PFSK-1 (cell line): Measurements from ENCODE around the gene COP1.

Experiments used
- FOXP2 ChIP-seq: optimal IDR thresholded peaks from 2 replicates; pipeline ENCODE3; 2011; ENCODE audit warnings: borderline replicate concordance, control low read depth, inconsistent platforms; ENCODE audit not compliant: insufficient read depth; ENCODE audit errors: extremely low read length, extremely low read depth
- POLR2AphosphoS5 ChIP-seq: IDR thresholded peaks from 2 replicates; pipeline ENCODE4 v1.6.1; 2012; ENCODE audit warnings: low read depth, mild to moderate bottlenecking, control low read depth, low read length, moderate library complexity
- SIN3A ChIP-seq: IDR thresholded peaks from 2 replicates; pipeline ENCODE4 v1.6.1; 2012; ENCODE audit warnings: mild to moderate bottlenecking, low read length, moderate library complexity, borderline replicate concordance; ENCODE audit not compliant: insufficient read depth
- TAF1 ChIP-seq: IDR thresholded peaks from 2 replicates; pipeline ENCODE4 v1.6.1; 2012; ENCODE audit warnings: low read length, control low read depth, borderline replicate concordance; ENCODE audit not compliant: insufficient read depth
- TF ChIP-seq, protein P1 (sequence below), 2 experiments: IDR thresholded peaks; 2 replicates each; pipeline versions ENCODE4 v1.6.1 to v1.8.0; 2011 to 2012; ENCODE audit warnings: low read depth in 2 of 2, low read length in 2 of 2, control low read depth in 1 of 2, inconsistent platforms in 1 of 2, mild to moderate bottlenecking in 1 of 2, moderate library complexity in 1 of 2; ENCODE audit not compliant: insufficient read depth in 1 of 2

COP1 gene

DNA sequence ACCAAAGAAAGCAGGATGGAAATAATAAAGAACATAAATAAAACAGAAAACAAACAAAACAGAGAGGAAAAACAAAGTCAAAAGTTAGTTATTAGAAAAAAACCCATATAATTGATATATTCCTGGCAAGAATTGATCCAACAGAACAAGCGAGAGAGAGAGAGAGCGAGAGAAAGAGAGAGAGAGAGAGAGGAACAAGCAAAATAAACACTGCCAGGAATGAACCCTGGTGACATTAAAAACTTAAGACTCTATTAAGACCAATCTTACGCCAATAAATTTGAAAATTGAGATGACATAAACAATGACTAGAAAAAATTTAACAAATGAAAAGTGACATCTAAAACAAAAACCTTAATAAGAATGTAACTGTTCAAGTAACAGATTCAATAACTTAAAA is 64.1 kb downstream of the COP1 start:
- TF ChIP-seq SIN3A (no peak), TAF1 (no peak), POLR2AphosphoS5 (no peak), FOXP2 (no peak)
- TF ChIP-seq, protein P1, sequence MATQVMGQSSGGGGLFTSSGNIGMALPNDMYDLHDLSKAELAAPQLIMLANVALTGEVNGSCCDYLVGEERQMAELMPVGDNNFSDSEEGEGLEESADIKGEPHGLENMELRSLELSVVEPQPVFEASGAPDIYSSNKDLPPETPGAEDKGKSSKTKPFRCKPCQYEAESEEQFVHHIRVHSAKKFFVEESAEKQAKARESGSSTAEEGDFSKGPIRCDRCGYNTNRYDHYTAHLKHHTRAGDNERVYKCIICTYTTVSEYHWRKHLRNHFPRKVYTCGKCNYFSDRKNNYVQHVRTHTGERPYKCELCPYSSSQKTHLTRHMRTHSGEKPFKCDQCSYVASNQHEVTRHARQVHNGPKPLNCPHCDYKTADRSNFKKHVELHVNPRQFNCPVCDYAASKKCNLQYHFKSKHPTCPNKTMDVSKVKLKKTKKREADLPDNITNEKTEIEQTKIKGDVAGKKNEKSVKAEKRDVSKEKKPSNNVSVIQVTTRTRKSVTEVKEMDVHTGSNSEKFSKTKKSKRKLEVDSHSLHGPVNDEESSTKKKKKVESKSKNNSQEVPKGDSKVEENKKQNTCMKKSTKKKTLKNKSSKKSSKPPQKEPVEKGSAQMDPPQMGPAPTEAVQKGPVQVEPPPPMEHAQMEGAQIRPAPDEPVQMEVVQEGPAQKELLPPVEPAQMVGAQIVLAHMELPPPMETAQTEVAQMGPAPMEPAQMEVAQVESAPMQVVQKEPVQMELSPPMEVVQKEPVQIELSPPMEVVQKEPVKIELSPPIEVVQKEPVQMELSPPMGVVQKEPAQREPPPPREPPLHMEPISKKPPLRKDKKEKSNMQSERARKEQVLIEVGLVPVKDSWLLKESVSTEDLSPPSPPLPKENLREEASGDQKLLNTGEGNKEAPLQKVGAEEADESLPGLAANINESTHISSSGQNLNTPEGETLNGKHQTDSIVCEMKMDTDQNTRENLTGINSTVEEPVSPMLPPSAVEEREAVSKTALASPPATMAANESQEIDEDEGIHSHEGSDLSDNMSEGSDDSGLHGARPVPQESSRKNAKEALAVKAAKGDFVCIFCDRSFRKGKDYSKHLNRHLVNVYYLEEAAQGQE (IDR thresholded peaks at IDR 0.05; ENCODE audit: insufficient read depth in 1 of 2, low read depth in 2 of 2, low read length in 2 of 2), result no peak

DNA sequence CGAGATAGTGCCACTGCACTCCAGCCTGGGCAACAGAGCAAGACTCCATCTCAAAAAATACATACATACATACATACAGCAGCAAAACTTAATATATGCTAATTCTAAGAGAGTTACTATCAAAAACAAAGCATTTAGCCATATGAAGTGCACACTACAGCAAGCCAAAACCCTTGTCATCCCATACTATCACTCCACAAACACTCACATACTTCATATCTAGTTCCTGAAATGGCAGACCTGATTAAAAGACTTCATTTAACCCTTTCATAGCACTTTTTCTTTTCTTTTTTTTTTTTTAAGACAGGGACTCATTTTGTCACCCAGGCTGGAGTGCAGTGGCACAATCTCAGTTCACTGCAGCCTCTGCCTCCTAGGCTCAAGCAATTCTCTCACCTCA is 65.6 kb downstream of the COP1 start:
- TF ChIP-seq, protein P1 (IDR thresholded peaks at IDR 0.05; ENCODE audit: insufficient read depth in 1 of 2, low read depth in 2 of 2, low read length in 2 of 2), result no peak

DNA sequence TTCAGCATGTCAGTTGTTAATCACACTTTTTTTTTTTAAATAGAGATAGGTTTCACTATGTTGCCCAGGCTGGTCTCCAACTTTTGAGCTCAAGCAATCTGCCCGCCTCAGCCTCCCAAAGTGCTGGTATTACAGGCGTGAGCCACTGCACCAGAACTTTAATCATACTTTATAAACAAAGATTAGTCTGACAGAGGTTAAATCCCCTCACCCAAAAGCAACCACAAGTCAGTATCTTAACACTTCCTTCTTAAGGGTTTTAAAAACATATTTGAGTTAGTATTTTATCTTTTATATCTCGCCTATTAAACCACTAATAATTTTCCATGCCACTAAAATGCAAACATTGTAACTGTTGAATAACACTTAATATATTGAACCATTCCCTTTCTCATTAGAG is 70.2 kb downstream of the COP1 start:
- TF ChIP-seq TAF1 (no peak), POLR2AphosphoS5 (no peak), FOXP2 (no peak), SIN3A (no peak)
- TF ChIP-seq, protein P1 (IDR thresholded peaks at IDR 0.05; ENCODE audit: insufficient read depth in 1 of 2, low read depth in 2 of 2, low read length in 2 of 2), result no peak

DNA sequence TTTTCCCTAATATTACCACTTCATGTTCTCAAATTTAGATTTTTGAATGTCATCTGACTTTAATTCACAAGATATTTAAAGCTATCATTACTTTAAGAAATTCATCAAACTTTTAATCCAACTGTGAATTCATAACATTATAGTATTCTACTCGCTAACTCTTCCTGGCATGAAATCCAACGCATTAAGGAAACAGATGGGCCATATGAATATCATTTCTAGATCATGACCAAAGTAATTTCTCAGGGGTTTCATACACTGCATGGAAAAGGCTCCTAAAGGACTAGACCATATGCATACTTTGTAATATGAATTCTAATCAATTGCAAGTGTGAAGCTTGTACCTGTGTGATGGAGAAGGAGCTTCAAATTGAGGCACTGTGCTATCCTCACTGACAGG is 72.4 kb downstream of the COP1 start:
- TF ChIP-seq POLR2AphosphoS5 (no peak), FOXP2 (no peak), TAF1 (no peak), SIN3A (no peak)
- TF ChIP-seq, protein P1 (IDR thresholded peaks at IDR 0.05; ENCODE audit: insufficient read depth in 1 of 2, low read depth in 2 of 2, low read length in 2 of 2), result no peak

DNA sequence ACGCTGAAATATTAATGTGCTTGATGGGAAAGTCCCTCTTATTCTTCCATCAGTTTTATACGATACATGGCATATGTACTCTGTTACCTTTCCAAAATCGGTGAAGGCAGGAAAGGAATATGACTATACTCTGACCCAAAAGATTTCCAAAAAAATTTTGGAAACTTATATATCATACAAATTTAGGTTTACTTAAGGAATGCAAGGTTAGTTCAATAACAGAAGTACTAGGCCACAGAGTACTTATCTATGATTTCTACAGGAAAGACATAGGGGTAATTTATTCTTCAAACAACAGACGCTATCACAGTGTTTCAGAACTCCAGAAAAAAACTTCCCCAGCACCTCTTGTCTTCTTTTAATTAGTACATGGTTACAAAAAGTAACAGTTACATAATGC is 84.8 kb downstream of the COP1 start:
- TF ChIP-seq SIN3A, result no peak

DNA sequence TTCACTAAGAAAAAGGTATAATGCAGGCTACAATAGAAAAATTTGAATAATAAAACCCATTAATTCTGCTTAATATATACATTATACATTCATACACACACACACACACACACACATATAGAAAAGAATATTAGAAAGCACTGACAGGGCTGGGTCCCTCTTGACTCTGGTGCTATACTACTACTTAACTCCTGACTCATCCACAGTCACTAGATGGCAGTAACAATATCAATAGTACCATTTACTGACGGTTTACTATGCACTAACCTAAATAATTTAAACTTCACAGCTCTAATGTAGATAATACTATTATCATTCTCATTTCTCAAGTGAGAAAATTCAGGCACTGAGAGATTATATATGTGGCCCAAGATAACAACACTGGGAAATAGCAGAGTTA is 87.5 kb downstream of the COP1 start:
- TF ChIP-seq, protein P1 (IDR thresholded peaks at IDR 0.05; ENCODE audit: insufficient read depth in 1 of 2, low read depth in 2 of 2, low read length in 2 of 2), result no peak
- no peak for TF ChIP-seq FOXP2
